ENCODE results near the gene ZFP1.
A peak's percentile ranks its signal among the peaks of the same experiment; 100 is the strongest.

Gene ZFP1

DNA sequence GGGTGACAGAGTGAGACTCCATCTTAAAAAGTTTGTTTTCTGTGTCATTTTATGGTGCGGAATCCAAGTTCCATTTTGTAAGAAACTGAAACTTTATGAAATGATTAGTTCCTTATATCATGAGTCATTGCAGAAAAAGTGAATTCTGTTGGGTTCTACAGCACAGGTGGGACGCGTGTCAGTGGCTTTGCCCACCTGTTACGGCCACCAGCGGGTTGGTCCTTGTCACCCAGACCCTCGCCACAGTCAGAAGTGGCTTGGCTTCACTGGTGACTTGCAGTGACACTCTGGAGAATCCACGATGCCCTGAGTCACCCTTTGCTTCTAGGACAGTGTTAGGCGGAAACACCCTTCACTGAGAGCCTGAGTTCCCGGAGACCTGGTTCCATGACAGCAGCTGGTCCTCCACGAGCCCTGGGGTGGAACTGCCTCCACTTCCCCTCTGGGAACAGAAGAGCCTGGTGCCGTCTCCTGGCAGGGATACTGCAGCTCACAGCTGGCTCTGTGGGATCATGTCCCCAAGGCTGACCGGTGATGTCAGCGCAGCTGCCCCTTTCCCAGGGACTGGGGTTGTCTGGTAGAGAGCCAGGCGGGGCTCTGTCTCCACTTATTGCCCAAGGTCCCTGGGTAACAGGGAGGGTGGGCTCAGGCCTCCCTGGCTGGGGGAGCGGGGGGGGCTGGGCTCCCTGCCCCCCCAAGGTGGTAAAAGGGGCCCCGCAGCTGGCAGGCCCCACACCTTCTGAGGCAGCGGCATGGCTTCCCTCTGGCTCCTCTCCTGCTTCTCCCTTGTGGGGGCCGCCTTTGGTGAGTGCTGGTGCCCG lies 70.1 kb downstream of the ZFP1 start, which contains the start of gene CTRB1:
CTRB1 (plus strand) TSS at position 733 of the 821 bp plus-strand sequence; CDS start at position 753, 20 bp downstream.
- TF ChIP-seq, protein P1, sequence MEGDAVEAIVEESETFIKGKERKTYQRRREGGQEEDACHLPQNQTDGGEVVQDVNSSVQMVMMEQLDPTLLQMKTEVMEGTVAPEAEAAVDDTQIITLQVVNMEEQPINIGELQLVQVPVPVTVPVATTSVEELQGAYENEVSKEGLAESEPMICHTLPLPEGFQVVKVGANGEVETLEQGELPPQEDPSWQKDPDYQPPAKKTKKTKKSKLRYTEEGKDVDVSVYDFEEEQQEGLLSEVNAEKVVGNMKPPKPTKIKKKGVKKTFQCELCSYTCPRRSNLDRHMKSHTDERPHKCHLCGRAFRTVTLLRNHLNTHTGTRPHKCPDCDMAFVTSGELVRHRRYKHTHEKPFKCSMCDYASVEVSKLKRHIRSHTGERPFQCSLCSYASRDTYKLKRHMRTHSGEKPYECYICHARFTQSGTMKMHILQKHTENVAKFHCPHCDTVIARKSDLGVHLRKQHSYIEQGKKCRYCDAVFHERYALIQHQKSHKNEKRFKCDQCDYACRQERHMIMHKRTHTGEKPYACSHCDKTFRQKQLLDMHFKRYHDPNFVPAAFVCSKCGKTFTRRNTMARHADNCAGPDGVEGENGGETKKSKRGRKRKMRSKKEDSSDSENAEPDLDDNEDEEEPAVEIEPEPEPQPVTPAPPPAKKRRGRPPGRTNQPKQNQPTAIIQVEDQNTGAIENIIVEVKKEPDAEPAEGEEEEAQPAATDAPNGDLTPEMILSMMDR (IDR thresholded peaks at IDR 0.05; ENCODE audit: low read length), result no peak
- no peaks in the 10 kb centered on the region for H3K9me3 ChIP-seq (replicated peaks; ENCODE audit: insufficient read depth, low read length)
- H4K20me1 ChIP-seq (ENCODE audit: insufficient read depth, low read length), result no peaks in the 10 kb centered on the region
- H3K4me1 ChIP-seq (ENCODE audit: low read length), result no peaks in the 10 kb centered on the region
- no peak for DNase-seq
- no peak within 1 kb of the TSS for H3K9ac ChIP-seq (ENCODE audit: low read length)
- H3K27me3 ChIP-seq (replicated peaks; ENCODE audit: insufficient read depth, low read length), result no peaks in the 10 kb centered on the region
- H3K36me3 ChIP-seq (replicated peaks; ENCODE audit: insufficient read depth, low read length), result no peaks in the 10 kb centered on the region
- H3F3A ChIP-seq (ENCODE audit: insufficient read depth, low read length), result no peaks in the 10 kb centered on the region
- no peaks in the 10 kb centered on the region for H3K79me2 ChIP-seq (ENCODE audit: low read length)
- no peak within 1 kb of the TSS for H2AFZ ChIP-seq (ENCODE audit: low read length)
- no peak within 1 kb of the TSS for H3K4me3 ChIP-seq (ENCODE audit: low read length)
- no peak within 1 kb of the TSS for H3K27ac ChIP-seq (ENCODE audit: low read length)
- no peak within 1 kb of the TSS for H3K4me2 ChIP-seq (ENCODE audit: low read depth, low read length)
- H3K9me2 ChIP-seq (replicated peaks; ENCODE audit: insufficient read depth, low read length), result no peaks in the 10 kb centered on the region

DNA sequence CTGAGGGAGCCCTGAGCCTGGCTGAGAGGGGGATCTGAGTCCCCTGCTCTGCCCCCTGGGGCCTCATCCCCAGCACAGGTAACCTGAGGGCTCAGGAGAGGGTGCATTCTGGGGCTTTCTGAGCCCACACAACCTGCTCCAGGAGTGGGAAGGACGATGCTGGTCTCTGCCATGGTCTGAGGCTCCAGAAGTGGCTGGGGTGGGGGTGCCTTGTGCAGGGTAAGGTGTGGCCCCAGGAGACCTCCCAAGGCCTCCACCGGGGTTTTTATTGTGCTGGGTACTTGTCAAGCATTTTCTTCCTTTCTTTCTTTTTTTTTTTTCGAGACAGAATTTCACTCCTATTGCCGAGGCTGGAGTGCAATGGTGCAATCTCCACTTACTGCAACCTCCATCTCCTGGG lies 70.8 kb downstream of the ZFP1 start:
- Histone ChIP-seq H3K4me3 (ENCODE audit: low read length) (no peak overlapping the region), H3F3A (ENCODE audit: insufficient read depth, low read length) (no peaks in the 10 kb centered on the region), H4K20me1 (ENCODE audit: insufficient read depth, low read length) (no peaks in the 10 kb centered on the region), H3K27ac (ENCODE audit: low read length) (no peak overlapping the region), H3K36me3 (replicated peaks; ENCODE audit: insufficient read depth, low read length) (no peaks in the 10 kb centered on the region), H3K27me3 (replicated peaks; ENCODE audit: insufficient read depth, low read length) (no peaks in the 10 kb centered on the region), H3K9me2 (replicated peaks; ENCODE audit: insufficient read depth, low read length) (no peaks in the 10 kb centered on the region), H3K4me1 (ENCODE audit: low read length) (no peaks in the 10 kb centered on the region), H3K9ac (ENCODE audit: low read length) (no peak overlapping the region), H3K79me2 (ENCODE audit: low read length) (no peaks in the 10 kb centered on the region), H3K4me2 (ENCODE audit: low read depth, low read length) (no peak overlapping the region), H2AFZ (ENCODE audit: low read length) (no peak overlapping the region), H3K9me3 (replicated peaks; ENCODE audit: insufficient read depth, low read length) (no peaks in the 10 kb centered on the region)
- no peak for TF ChIP-seq EZH2 (optimal IDR thresholded peaks at IDR 0.05; ENCODE audit: low read depth, low read length)
- no peak for TF ChIP-seq EZH2phosphoT487 (IDR thresholded peaks at IDR 0.05; ENCODE audit: low read length)
- TF ChIP-seq, protein P1 (IDR thresholded peaks at IDR 0.05; ENCODE audit: low read length), result no peak
- DNase-seq, result no peak

DNA sequence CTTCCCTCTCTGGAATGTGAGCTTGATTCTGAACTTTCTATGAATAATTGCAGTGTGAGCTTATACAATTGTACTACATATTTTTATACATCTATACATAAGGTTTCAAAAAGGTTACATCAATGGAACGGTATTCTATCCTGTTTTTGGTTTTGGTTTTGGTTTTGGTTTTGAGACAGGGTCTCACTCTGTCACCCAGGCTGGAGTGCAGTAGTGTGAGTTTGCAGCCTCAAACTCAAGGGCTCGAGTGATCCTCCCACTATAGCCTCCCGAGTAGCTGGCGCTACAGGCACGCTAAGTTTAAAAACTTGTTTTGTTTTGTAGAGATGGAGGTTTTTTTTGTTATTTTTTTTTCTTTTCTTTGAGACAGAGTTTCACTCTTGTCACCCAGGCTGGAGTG lies 71.5 kb downstream of the ZFP1 start:
- TF ChIP-seq EZH2 (optimal IDR thresholded peaks at IDR 0.05; ENCODE audit: low read depth, low read length) (no peak), EZH2phosphoT487 (IDR thresholded peaks at IDR 0.05; ENCODE audit: low read length) (no peak)
- TF ChIP-seq, protein P1 (IDR thresholded peaks at IDR 0.05; ENCODE audit: low read length), result no peak
- no peaks in the 10 kb centered on the region for H3K36me3 ChIP-seq (replicated peaks; ENCODE audit: insufficient read depth, low read length)
- H3K9me2 ChIP-seq (replicated peaks; ENCODE audit: insufficient read depth, low read length), result no peaks in the 10 kb centered on the region
- H3F3A ChIP-seq (ENCODE audit: insufficient read depth, low read length), result no peaks in the 10 kb centered on the region
- no peaks in the 10 kb centered on the region for H3K79me2 ChIP-seq (ENCODE audit: low read length)
- no peaks in the 10 kb centered on the region for H3K9me3 ChIP-seq (replicated peaks; ENCODE audit: insufficient read depth, low read length)
- H3K9ac ChIP-seq (ENCODE audit: low read length), result no peak overlapping the region
- peak; percentile 9 for DNase-seq
- no peak overlapping the region for H3K4me3 ChIP-seq (ENCODE audit: low read length)
- H3K27me3 ChIP-seq (replicated peaks; ENCODE audit: insufficient read depth, low read length), result no peaks in the 10 kb centered on the region; the same call in 1 of the 2 replicates
- H3K4me2 ChIP-seq (ENCODE audit: low read depth, low read length), result no peak overlapping the region
- no peaks in the 10 kb centered on the region for H3K4me1 ChIP-seq (ENCODE audit: low read length)
- H3K27ac ChIP-seq (ENCODE audit: low read length), result no peak overlapping the region
- no peak overlapping the region for H2AFZ ChIP-seq (ENCODE audit: low read length)
- no peaks in the 10 kb centered on the region for H4K20me1 ChIP-seq (ENCODE audit: insufficient read depth, low read length)

All from MM.1S (cell line).